Panc1 (cell line): ENCODE data around the gene FOS. TPM values are rescaled to one million over a fixed set of nuclear protein-coding genes. Genes with fewer than 3 reads are reported as not detected.

Experiments used
- ATAC-seq: fragments of 200-7000 bp; cut with Tn5 transposase; 2 replicates; pipeline ENCODE4 v1.9.1; 2020; ENCODE audit warnings: mild to moderate bottlenecking, moderate library complexity
- BruUV-seq: library from RNA; stranded (reverse); fragments of 400-500 nt; replicated peaks from 2 replicates; lab custom pipeline; 2021; lab: Mats Ljungman, UMichigan
- CTCF ChIA-PET: fragments of 300-600 bp; sonication (Branson Sonifier 250); formaldehyde crosslinking; loops from one replicate; lab custom pipeline; 2022; ENCODE audit warnings: antibody characterized with exemption; lab: Charles Lee
- POLR2A ChIA-PET: fragments of 300-600 bp; sonication (Branson Sonifier 250); formaldehyde crosslinking; loops from one replicate; lab custom pipeline; 2022; ENCODE audit warnings: antibody characterized with exemption; lab: Charles Lee
- DNase-seq: peaks from one replicate; pipeline ENCODE4 v3.0.0-alpha.2; 2010; ENCODE audit warnings: low read depth, low spot score
- H3K27ac ChIP-seq: 2 replicates; pipeline ENCODE4 v1.5.1; 2011; ENCODE audit warnings: mild to moderate bottlenecking, low read length, inconsistent platforms
- H3K27me3 ChIP-seq: fragments of 200-500 bp; sonication (Bioruptor generic); 2 replicates; pipeline ENCODE4 v1.6.0; 2014; ENCODE audit warnings: low read length, inconsistent platforms; ENCODE audit not compliant: control insufficient read depth, insufficient read depth
- H3K36me3 ChIP-seq: fragments of 200-500 bp; sonication (Bioruptor generic); 2 replicates; pipeline ENCODE4 v1.5.1; 2014; ENCODE audit warnings: inconsistent platforms, mild to moderate bottlenecking, low read length, moderate library complexity; ENCODE audit not compliant: control insufficient read depth, insufficient read depth
- H3K4me1 ChIP-seq: 2 replicates; pipeline ENCODE4 v1.5.1; 2011; ENCODE audit warnings: inconsistent platforms, mild to moderate bottlenecking, low read length, moderate library complexity; ENCODE audit not compliant: control insufficient read depth, insufficient read depth
- H3K4me3 ChIP-seq, 2 experiments: 2 replicates each; pipeline ENCODE4 v1.5.1; 2011 to 2012; ENCODE audit warnings: low read depth in 2 of 2, low read length in 2 of 2, mild to moderate bottlenecking in 2 of 2, inconsistent platforms in 1 of 2, moderate library complexity in 1 of 2
- H3K9me3 ChIP-seq: fragments of 200-500 bp; sonication (Bioruptor generic); 2 replicates; pipeline ENCODE4 v1.5.1; 2014; ENCODE audit warnings: low read depth, mild to moderate bottlenecking, inconsistent platforms, low read length, moderate library complexity; ENCODE audit not compliant: control insufficient read depth, insufficient read depth
- CTCF ChIP-seq: fragments of 450-650 bp; IDR thresholded peaks from 2 replicates; pipeline ENCODE4 v1.5.1; 2017; ENCODE audit warnings: mild to moderate bottlenecking
- POLR2AphosphoS5 ChIP-seq: IDR thresholded peaks from 2 replicates; pipeline ENCODE4 v1.6.1; 2012; ENCODE audit warnings: mild to moderate bottlenecking, low read depth, low read length, moderate library complexity
- REST ChIP-seq, 2 experiments: IDR thresholded peaks; 2 replicates each; pipeline ENCODE4 v1.6.1; 2011 to 2012; ENCODE audit warnings: low read depth in 2 of 2, control low read depth in 1 of 2, low read length in 1 of 2, mild to moderate bottlenecking in 1 of 2, moderate library complexity in 1 of 2; ENCODE audit not compliant: insufficient read depth in 1 of 2
- SIN3A ChIP-seq: IDR thresholded peaks from 2 replicates; pipeline ENCODE4 v1.6.1; 2012; ENCODE audit warnings: low read depth, mild to moderate bottlenecking, low read length, moderate library complexity, borderline replicate concordance; ENCODE audit not compliant: insufficient read depth
- TCF7L2 ChIP-seq: IDR thresholded peaks from 2 replicates; pipeline ENCODE4 v1.6.1; 2011; ENCODE audit warnings: mild to moderate bottlenecking, low read depth, low read length, inconsistent platforms
- in situ Hi-C: cut with HindIII; loops from 2 replicates; pipeline ENCODE4 v1.10.0; 2016; ENCODE audit warnings: low sequenced_read_pairs, low pct_unique_long_range_greater_than_20kb
- intact Hi-C: fragments of 100-400 bp; cut with micrococcal nuclease; formaldehyde crosslinking; loops from one replicate; pipeline ENCODE4 v1.10.0; 2022; ENCODE audit not compliant: unreplicated experiment
- total RNA-seq: library from RNA; stranded (reverse); gene quantifications from one replicate; pipeline ENCODE4 v1.2.1, GENCODE V29; 2021; ENCODE audit not compliant: unreplicated experiment

The FOS gene
- total RNA-seq, 1 experiment from 2014 or later = 26.8 TPM

- in situ Hi-C loops = no loop called here
- DNase-seq (no peak), ATAC-seq (no peak)
- TF ChIP-seq CTCF (no peak), REST (IDR thresholded peaks at IDR 0.05; ENCODE audit: insufficient read depth in 1 of 2, low read depth in 2 of 2, low read length in 1 of 2) (no peak), SIN3A (no peak)
- H3K9me3 ChIP-seq = no peaks in the 10 kb centered on the region
- no peaks in the 10 kb centered on the region for H3K4me1 ChIP-seq
- no TSS peak for BruUV-seq
- H3K36me3 ChIP-seq = no peaks in the 10 kb centered on the region
- intact Hi-C loops = no loop called here
- no peak overlapping the region for H3K27ac ChIP-seq
- ChIA-PET POLR2A (no interaction called here), CTCF (no interaction called here)
- H3K4me3 ChIP-seq = no peak overlapping the region
- H3K27me3 ChIP-seq = no peaks in the 10 kb centered on the region
Measured at GRCh38 chr14:75240781-75241180, 37.8 kb upstream of the FOS start.

GRCh38 chr14:75242546-75243273, 35.9 kb upstream of the FOS start:
- no peak for ATAC-seq
- no peaks in the 10 kb centered on the region for H3K4me1 ChIP-seq
- H3K27ac ChIP-seq = no peak overlapping the region
- no peak for TF ChIP-seq REST (IDR thresholded peaks at IDR 0.05; ENCODE audit: insufficient read depth in 1 of 2, low read depth in 2 of 2, low read length in 1 of 2)
- TF ChIP-seq CTCF = no peak
- TF ChIP-seq SIN3A = no peak
- TF ChIP-seq TCF7L2 = no peak
- no peak for TF ChIP-seq POLR2AphosphoS5
- in situ Hi-C loops (no loop called here), intact Hi-C loops (no loop called here)
- ChIA-PET POLR2A (no interaction called here), CTCF (no interaction called here)
- H3K4me3 ChIP-seq = no peak overlapping the region
- no peaks in the 10 kb centered on the region for H3K27me3 ChIP-seq
- no peaks in the 10 kb centered on the region for H3K36me3 ChIP-seq
- no peak for DNase-seq
- no peaks in the 10 kb centered on the region for H3K9me3 ChIP-seq
- no TSS peak for BruUV-seq
